ENCODE results near the gene AGPAT4.

AGPAT4 gene

GRCh38 chr6:161292650-161293281, 18.9 kb upstream of the AGPAT4 start:
- Histone ChIP-seq H3K36me3 (ENCODE audit: insufficient read depth, low read length) (no peaks in the 10 kb centered on the region), H3K9ac (ENCODE audit: insufficient read length) (no peak overlapping the region), H3K9me3 (ENCODE audit: low read depth, low read length) (no peaks in the 10 kb centered on the region), H3K27ac (no peak overlapping the region), H3K4me3 (no peak overlapping the region)
- DNase-seq (ENCODE audit: low read depth, low spot score) = no peak
- TF ChIP-seq POLR2AphosphoS5 (IDR thresholded peaks at IDR 0.05; ENCODE audit: borderline replicate concordance, low read depth, low read length) (no peak), FOXP2 (optimal IDR thresholded peaks at IDR 0.05; ENCODE audit: control extremely low read depth, extremely low read length, insufficient read depth) (no peak), EZH2 (IDR thresholded peaks at IDR 0.05) (no peak)

- no peak for TF ChIP-seq FOXP2 (optimal IDR thresholded peaks at IDR 0.05; ENCODE audit: control extremely low read depth, extremely low read length, insufficient read depth)
- DNase-seq (ENCODE audit: low read depth, low spot score) = no peak
- Histone ChIP-seq H3K9ac (ENCODE audit: insufficient read length) (no peak overlapping the region), H3K9me3 (ENCODE audit: low read depth, low read length) (no peaks in the 10 kb centered on the region), H3K4me3 (no peak overlapping the region), H3K36me3 (ENCODE audit: insufficient read depth, low read length) (no peaks in the 10 kb centered on the region), H3K27ac (no peak overlapping the region)
Observed at GRCh38 chr6:161292145-161292544, 18.3 kb upstream of the AGPAT4 start.

DNA sequence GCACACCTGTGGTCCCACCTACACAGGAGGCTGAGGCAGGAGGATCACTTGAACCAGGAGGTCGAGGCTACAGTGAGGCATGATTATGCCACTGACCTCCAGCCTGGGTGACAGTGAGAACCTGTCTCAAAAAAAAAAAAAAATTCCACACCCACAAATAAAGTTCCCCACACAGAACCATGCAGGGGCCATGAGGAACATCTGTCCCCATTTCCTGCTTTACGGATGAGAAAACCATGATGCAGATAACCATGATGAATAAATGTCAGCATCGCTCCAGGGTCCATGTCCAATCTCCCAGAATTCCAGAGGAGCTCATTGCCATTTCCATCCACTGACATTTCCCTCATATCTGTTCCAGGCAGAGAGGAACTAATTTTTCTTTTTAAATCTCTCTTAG, 16.9 kb upstream of the AGPAT4 start:
- Histone ChIP-seq H3K36me3 (ENCODE audit: insufficient read depth, low read length) (no peaks in the 10 kb centered on the region), H3K9ac (ENCODE audit: insufficient read length) (no peak overlapping the region), H3K9me3 (ENCODE audit: low read depth, low read length) (no peaks in the 10 kb centered on the region), H3K4me3 (no peak overlapping the region), H3K27ac (no peak overlapping the region)
- no peak for TF ChIP-seq POLR2AphosphoS5 (IDR thresholded peaks at IDR 0.05; ENCODE audit: borderline replicate concordance, low read depth, low read length)
- no peak for TF ChIP-seq FOXP2 (optimal IDR thresholded peaks at IDR 0.05; ENCODE audit: control extremely low read depth, extremely low read length, insufficient read depth)
- TF ChIP-seq EZH2 (IDR thresholded peaks at IDR 0.05) = no peak
- no peak for DNase-seq (ENCODE audit: low read depth, low spot score)

DNA sequence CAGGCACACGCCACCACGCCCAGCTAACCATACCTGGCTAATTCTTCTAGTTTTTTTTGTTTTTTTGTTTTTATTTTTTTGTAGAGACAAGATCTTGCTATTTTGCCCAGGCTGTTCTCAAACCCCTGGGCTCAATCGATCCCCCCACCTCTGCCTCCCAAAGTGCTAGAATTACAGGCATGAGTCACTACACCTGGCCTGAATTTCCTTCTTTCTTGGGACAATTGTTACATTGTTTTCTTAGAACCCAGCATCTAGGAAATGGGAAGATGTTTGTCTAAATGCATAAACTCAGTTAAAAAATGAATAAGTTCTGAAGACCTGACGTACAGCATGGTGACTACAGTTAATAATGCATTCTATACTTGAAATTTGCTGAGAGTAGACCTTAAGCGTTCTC, 10.8 kb upstream of the AGPAT4 start:
- TF ChIP-seq FOXP2 (optimal IDR thresholded peaks at IDR 0.05; ENCODE audit: control extremely low read depth, extremely low read length, insufficient read depth) (no peak), EZH2 (IDR thresholded peaks at IDR 0.05) (no peak), POLR2AphosphoS5 (IDR thresholded peaks at IDR 0.05; ENCODE audit: borderline replicate concordance, low read depth, low read length) (no peak)
- Histone ChIP-seq H3K9me3 (ENCODE audit: low read depth, low read length) (no peaks in the 10 kb centered on the region), H3K9ac (ENCODE audit: insufficient read length) (no peak overlapping the region), H3K4me3 (no peak overlapping the region), H3K36me3 (ENCODE audit: insufficient read depth, low read length) (no peaks in the 10 kb centered on the region), H3K27ac (no peak overlapping the region)
- no peak for DNase-seq (ENCODE audit: low read depth, low spot score)

GRCh38 chr6:161281092-161281491, 7.2 kb upstream of the AGPAT4 start:
- TF ChIP-seq EZH2 (IDR thresholded peaks at IDR 0.05) (no peak), POLR2AphosphoS5 (IDR thresholded peaks at IDR 0.05; ENCODE audit: borderline replicate concordance, low read depth, low read length) (no peak), FOXP2 (optimal IDR thresholded peaks at IDR 0.05; ENCODE audit: control extremely low read depth, extremely low read length, insufficient read depth) (no peak)
- no peak for DNase-seq (ENCODE audit: low read depth, low spot score)

DNA sequence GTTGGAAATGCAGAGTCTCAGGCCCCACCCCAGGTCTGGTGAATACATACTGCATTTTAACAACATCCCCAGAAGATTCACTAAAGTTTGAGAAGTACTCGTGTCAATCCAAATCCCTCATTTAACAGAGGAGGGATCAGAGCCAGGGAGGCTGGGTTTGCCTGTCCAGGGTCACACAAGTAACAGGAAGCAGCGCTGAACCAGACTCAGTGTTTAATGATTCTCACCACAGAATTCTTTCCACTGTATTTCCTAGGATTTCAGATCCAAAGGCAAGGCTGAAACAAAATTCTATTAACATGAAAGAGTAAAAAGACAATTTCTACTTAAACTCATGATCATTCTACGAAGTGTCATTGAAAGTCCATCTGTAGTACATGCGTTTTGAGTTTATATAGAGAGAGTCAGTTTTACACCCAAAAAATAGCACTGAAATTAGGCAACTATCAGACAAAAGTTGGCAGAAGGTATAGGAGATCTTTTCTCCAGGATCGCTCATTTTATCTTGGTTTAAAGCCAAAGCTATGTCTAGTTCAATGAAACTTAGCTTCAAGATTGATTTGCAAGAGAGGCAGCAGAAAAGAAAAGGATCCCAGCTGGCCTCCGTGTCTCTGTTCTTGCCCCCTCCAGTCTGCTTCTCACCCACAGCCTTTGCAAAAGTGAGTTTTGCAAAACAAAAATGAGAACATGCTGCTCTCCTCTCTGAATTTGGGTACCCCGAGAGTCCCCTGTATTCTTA, 6.0 kb upstream of the AGPAT4 start:
- Histone ChIP-seq H3K9ac (ENCODE audit: insufficient read length) (no peak overlapping the region), H3K4me3 (no peak overlapping the region), H3K36me3 (ENCODE audit: insufficient read depth, low read length) (no peaks in the 10 kb centered on the region), H3K27ac (no peak overlapping the region), H3K9me3 (ENCODE audit: low read depth, low read length) (no peaks in the 10 kb centered on the region)
- TF ChIP-seq POLR2AphosphoS5 (IDR thresholded peaks at IDR 0.05; ENCODE audit: borderline replicate concordance, low read depth, low read length) = no peak
- no peak for TF ChIP-seq FOXP2 (optimal IDR thresholded peaks at IDR 0.05; ENCODE audit: control extremely low read depth, extremely low read length, insufficient read depth)
- TF ChIP-seq EZH2 (IDR thresholded peaks at IDR 0.05) = no peak
- DNase-seq (ENCODE audit: low read depth, low spot score) = no peak

More at GRCh38 chr6:161281092-161281491, 7.2 kb upstream of the AGPAT4 start:
- no peaks in the 10 kb centered on the region for H3K36me3 ChIP-seq (ENCODE audit: insufficient read depth, low read length)
- H3K9me3 ChIP-seq (ENCODE audit: low read depth, low read length) = no peaks in the 10 kb centered on the region
- no peak overlapping the region for H3K9ac ChIP-seq (ENCODE audit: insufficient read length)
- H3K27ac ChIP-seq = no peak overlapping the region
- no peak overlapping the region for H3K4me3 ChIP-seq

DNA sequence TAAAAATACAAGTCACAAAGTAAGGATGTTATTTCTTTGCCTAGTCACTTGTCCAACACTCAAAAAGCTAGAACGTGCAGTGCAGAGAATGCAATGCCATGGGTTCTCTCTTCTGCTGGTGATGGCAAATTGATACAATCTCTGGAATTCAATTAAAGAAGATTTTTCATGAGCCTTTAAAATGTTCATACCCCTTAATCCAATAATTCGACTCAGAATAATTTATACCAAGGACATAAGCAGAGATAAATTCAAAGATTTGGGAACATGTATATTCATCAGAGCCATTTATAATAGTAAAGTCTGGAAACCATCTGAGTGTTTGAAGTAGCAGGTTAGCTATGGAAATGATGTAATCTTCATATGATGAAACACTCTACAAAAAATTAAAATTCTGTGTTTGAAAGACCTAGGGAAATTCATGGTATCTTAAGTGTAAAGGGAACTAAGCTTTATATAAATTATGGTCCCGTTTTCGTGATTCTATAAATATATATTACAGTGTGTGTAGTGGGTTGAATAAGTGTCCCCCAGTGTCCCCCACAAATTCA, 2.8 kb upstream of the AGPAT4 start:
- Histone ChIP-seq H3K9ac (ENCODE audit: insufficient read length) (no peak overlapping the region), H3K36me3 (ENCODE audit: insufficient read depth, low read length) (no peaks in the 10 kb centered on the region), H3K4me3 (no peak overlapping the region), H3K9me3 (ENCODE audit: low read depth, low read length) (no peaks in the 10 kb centered on the region), H3K27ac (no peak overlapping the region)
- TF ChIP-seq FOXP2 (optimal IDR thresholded peaks at IDR 0.05; ENCODE audit: control extremely low read depth, extremely low read length, insufficient read depth) (no peak), EZH2 (IDR thresholded peaks at IDR 0.05) (no peak), POLR2AphosphoS5 (IDR thresholded peaks at IDR 0.05; ENCODE audit: borderline replicate concordance, low read depth, low read length) (no peak)
- no peak for DNase-seq (ENCODE audit: low read depth, low spot score)

DNA sequence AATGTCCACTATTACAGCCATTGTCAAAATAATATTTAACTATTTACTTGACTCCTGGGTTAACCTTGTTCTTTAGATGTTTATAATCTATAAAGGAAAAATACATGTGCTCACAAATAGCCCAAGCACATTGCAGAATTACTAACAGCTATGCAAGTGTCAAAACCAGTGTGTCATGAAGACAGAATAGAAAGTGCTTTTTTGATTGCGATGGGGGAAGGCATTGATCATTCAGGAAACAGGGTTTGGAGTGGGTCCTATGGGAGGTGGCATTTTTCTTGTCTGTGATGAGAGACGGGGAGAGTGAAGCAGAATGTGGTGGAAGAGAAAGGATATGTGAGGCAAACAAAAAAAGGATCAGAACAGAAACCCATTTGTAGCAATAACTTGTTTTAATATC, 1.0 kb upstream of the AGPAT4 start:
- TF ChIP-seq POLR2AphosphoS5 (IDR thresholded peaks at IDR 0.05; ENCODE audit: borderline replicate concordance, low read depth, low read length) (no peak), FOXP2 (optimal IDR thresholded peaks at IDR 0.05; ENCODE audit: control extremely low read depth, extremely low read length, insufficient read depth) (no peak), EZH2 (IDR thresholded peaks at IDR 0.05) (no peak)
- Histone ChIP-seq H3K36me3 (ENCODE audit: insufficient read depth, low read length) (0 out of 2 replicates have a peak, but pooled peaks cover 3% of the 10 kb centered on the region), H3K9ac (ENCODE audit: insufficient read length) (peak overlapping the region; percentile 73), H3K9me3 (ENCODE audit: low read depth, low read length) (no peaks in the 10 kb centered on the region), H3K4me3 (peak overlapping the region; percentile 92; the same call in 1 of the 2 replicates), H3K27ac (peak overlapping the region; percentile 91)
- DNase-seq (ENCODE audit: low read depth, low spot score) = no peak

Data from SK-N-MC (cell line).